H9 (cell line): ENCODE results near the gene GALNS. TPM values are rescaled to one million over a fixed set of nuclear protein-coding genes. Genes with fewer than 3 reads are reported as not detected.

Experiments
- DNase-seq: peaks from one replicate; pipeline ENCODE4 v3.0.0-alpha.2; 2017
- H2AFZ ChIP-seq: one replicate; pipeline ENCODE4 v1.6.1; 2013; ENCODE audit warnings: mild to moderate bottlenecking, low read length, control low read depth, moderate library complexity
- H2AK5ac ChIP-seq: 2 replicates; pipeline ENCODE4 v1.6.1; 2013; ENCODE audit warnings: low read length, control low read depth, mixed read lengths; ENCODE audit not compliant: insufficient read length
- H2BK120ac ChIP-seq: one replicate; pipeline ENCODE4 v1.6.1; 2013; ENCODE audit warnings: low read depth, mild to moderate bottlenecking, low read length, control low read depth, inconsistent platforms; ENCODE audit not compliant: poor library complexity, severe bottlenecking
- H2BK12ac ChIP-seq: 2 replicates; pipeline ENCODE4 v1.6.1; 2013; ENCODE audit warnings: low read length, control low read depth, mixed read lengths, low read depth; ENCODE audit not compliant: insufficient read length
- H2BK15ac ChIP-seq: 2 replicates; pipeline ENCODE4 v1.6.1; 2013; ENCODE audit warnings: low read depth, low read length, control low read depth
- H2BK20ac ChIP-seq: one replicate; pipeline ENCODE4 v1.6.1; 2013; ENCODE audit warnings: low read depth, mild to moderate bottlenecking, low read length, control low read depth, inconsistent platforms; ENCODE audit not compliant: poor library complexity, severe bottlenecking
- H2BK5ac ChIP-seq: 2 replicates; pipeline ENCODE4 v1.6.1; 2013; ENCODE audit warnings: low read length, control low read depth, mixed read lengths; ENCODE audit not compliant: insufficient read length
- H3K14ac ChIP-seq: 2 replicates; pipeline ENCODE4 v1.6.1; 2013; ENCODE audit warnings: low read length, control low read depth; ENCODE audit not compliant: insufficient read depth
- H3K18ac ChIP-seq: 2 replicates; pipeline ENCODE4 v1.6.1; 2013; ENCODE audit warnings: low read depth, mild to moderate bottlenecking, mixed read lengths, low read length, control low read depth; ENCODE audit not compliant: insufficient read length
- H3K23ac ChIP-seq: 2 replicates; pipeline ENCODE4 v1.6.1; 2013; ENCODE audit warnings: low read length, control low read depth, mixed read lengths, low read depth; ENCODE audit not compliant: insufficient read length
- H3K23me2 ChIP-seq: 2 replicates; pipeline ENCODE4 v1.6.1; 2013; ENCODE audit warnings: low read depth, mild to moderate bottlenecking, mixed read lengths, low read length, control low read depth; ENCODE audit not compliant: insufficient read length, poor library complexity, severe bottlenecking
- H3K27ac ChIP-seq: 2 replicates; pipeline ENCODE4 v1.5.1; 2013; ENCODE audit warnings: low read length, control low read depth, mixed read lengths, low read depth; ENCODE audit not compliant: insufficient read length
- H3K27me3 ChIP-seq: 2 replicates; pipeline ENCODE4 v1.6.1; 2013; ENCODE audit warnings: low read length, control low read depth, inconsistent platforms; ENCODE audit not compliant: insufficient read depth
- H3K4ac ChIP-seq: 2 replicates; pipeline ENCODE4 v1.6.1; 2013; ENCODE audit warnings: low read depth, mild to moderate bottlenecking, control low read depth, inconsistent platforms, low read length, moderate library complexity
- H3K4me1 ChIP-seq: 2 replicates; pipeline ENCODE4 v1.6.1; 2013; ENCODE audit warnings: low read length, control low read depth, inconsistent platforms; ENCODE audit not compliant: insufficient read depth
- H3K4me2 ChIP-seq: 2 replicates; pipeline ENCODE4 v1.6.1; 2013; ENCODE audit warnings: low read length, control low read depth, mixed read lengths; ENCODE audit not compliant: insufficient read length, insufficient read depth
- H3K56ac ChIP-seq: 2 replicates; pipeline ENCODE4 v1.6.1; 2013; ENCODE audit warnings: low read depth, mild to moderate bottlenecking, mixed read lengths, low read length, control low read depth; ENCODE audit not compliant: insufficient read length
- H3K79me1 ChIP-seq: 2 replicates; pipeline ENCODE4 v1.6.1; 2013; ENCODE audit warnings: low read depth, mild to moderate bottlenecking, moderate library complexity, low read length, control low read depth, inconsistent platforms; ENCODE audit not compliant: insufficient read depth, poor library complexity, severe bottlenecking
- H3K79me2 ChIP-seq: 2 replicates; pipeline ENCODE4 v1.6.1; 2013; ENCODE audit warnings: low read length, control low read depth, inconsistent platforms; ENCODE audit not compliant: insufficient read depth
- H3K9ac ChIP-seq: 2 replicates; pipeline ENCODE4 v1.6.1; 2013; ENCODE audit warnings: low read length, control low read depth, mixed read lengths; ENCODE audit not compliant: insufficient read length; ENCODE audit errors: extremely low read depth
- H3K9me3 ChIP-seq: one replicate; pipeline ENCODE4 v1.6.1; 2013; ENCODE audit warnings: low read depth, low read length, inconsistent platforms; ENCODE audit not compliant: control insufficient read depth
- H3T11ph ChIP-seq: one replicate; pipeline ENCODE4 v1.6.1; 2013; ENCODE audit warnings: mild to moderate bottlenecking, low read length, control low read depth, inconsistent platforms
- H4K20me1 ChIP-seq: one replicate; pipeline ENCODE4 v1.6.1; 2013; ENCODE audit not compliant: control insufficient read depth, insufficient read length, insufficient read depth
- H4K5ac ChIP-seq: 2 replicates; pipeline ENCODE4 v1.6.1; 2013; ENCODE audit warnings: low read depth, mild to moderate bottlenecking, mixed read lengths, low read length, control low read depth; ENCODE audit not compliant: insufficient read length
- H4K8ac ChIP-seq: replicated peaks from 2 replicates; pipeline ENCODE4 v1.6.1; 2013; ENCODE audit warnings: low read length, control low read depth, mixed read lengths, low read depth; ENCODE audit not compliant: insufficient read length
- H4K91ac ChIP-seq: 2 replicates; pipeline ENCODE4 v1.6.1; 2013; ENCODE audit warnings: low read depth, mild to moderate bottlenecking, moderate library complexity, mixed read lengths, low read length, control low read depth; ENCODE audit not compliant: insufficient read length
- H3K27ac Mint-ChIP-seq, 3 experiments: 2 replicates in 2 of 3; 3 replicates in 1 of 3; pipeline ENCODE4 v1.8.0; 2020 to 2021; ENCODE audit warnings: mixed read lengths in 3 of 3, mild to moderate bottlenecking in 1 of 3, moderate library complexity in 1 of 3
- H3K27me3 Mint-ChIP-seq: 2 replicates; pipeline ENCODE4 v1.8.0; 2021; ENCODE audit warnings: low read depth, mild to moderate bottlenecking, moderate library complexity, mixed read lengths
- H3K36me3 Mint-ChIP-seq, 3 experiments: 2 replicates in 2 of 3; 3 replicates in 1 of 3; pipeline ENCODE4 v1.8.0; 2020 to 2021; ENCODE audit warnings: low read depth in 3 of 3, mixed read lengths in 3 of 3; ENCODE audit not compliant: insufficient read depth in 1 of 3
- H3K4me1 Mint-ChIP-seq, 2 experiments: 2 replicates each; pipeline ENCODE4 v1.8.0; 2020; ENCODE audit warnings: mixed read lengths in 2 of 2
- H3K4me3 Mint-ChIP-seq, 2 experiments: 2 replicates in 1 of 2; 3 replicates in 1 of 2; pipeline ENCODE4 v1.8.0; 2020 to 2021; ENCODE audit warnings: mild to moderate bottlenecking in 2 of 2, mixed read lengths in 2 of 2, moderate library complexity in 1 of 2
- H3K9me3 Mint-ChIP-seq, 2 experiments: 2 replicates in 1 of 2; 3 replicates in 1 of 2; pipeline ENCODE4 v1.8.0; 2020; ENCODE audit warnings: mild to moderate bottlenecking in 2 of 2, mixed read lengths in 2 of 2, moderate library complexity in 1 of 2
- WGBS: extraction: QIAGEN DNeasy Blood & Tissue Kit; methylation state at CpG from one replicate; pipeline ENCODE4 v1.1.7; 2013; ENCODE audit warnings: missing lambda C conversion rate, low lambda C conversion rate, mixed read lengths; ENCODE audit not compliant: insufficient read length; ENCODE audit errors: extremely low coverage; 5-methylcytosine and 5-hydroxymethylcytosine counted together
- total RNA-seq: library from RNA; stranded (reverse); gene quantifications from 2 replicates; pipeline ENCODE4 v1.2.1, GENCODE V29; 2021
- TF ChIP-seq, protein P1 (sequence below): fragments of 200-600 bp; sonication (generic); conservative IDR thresholded peaks from 3 replicates; pipeline ENCODE4 v1.8.0; 2021; ENCODE audit warnings: antibody characterized with exemption, mild to moderate bottlenecking

Gene GALNS
- total RNA-seq, 1 experiment from 2014 or later = 20.3 TPM

DNA sequence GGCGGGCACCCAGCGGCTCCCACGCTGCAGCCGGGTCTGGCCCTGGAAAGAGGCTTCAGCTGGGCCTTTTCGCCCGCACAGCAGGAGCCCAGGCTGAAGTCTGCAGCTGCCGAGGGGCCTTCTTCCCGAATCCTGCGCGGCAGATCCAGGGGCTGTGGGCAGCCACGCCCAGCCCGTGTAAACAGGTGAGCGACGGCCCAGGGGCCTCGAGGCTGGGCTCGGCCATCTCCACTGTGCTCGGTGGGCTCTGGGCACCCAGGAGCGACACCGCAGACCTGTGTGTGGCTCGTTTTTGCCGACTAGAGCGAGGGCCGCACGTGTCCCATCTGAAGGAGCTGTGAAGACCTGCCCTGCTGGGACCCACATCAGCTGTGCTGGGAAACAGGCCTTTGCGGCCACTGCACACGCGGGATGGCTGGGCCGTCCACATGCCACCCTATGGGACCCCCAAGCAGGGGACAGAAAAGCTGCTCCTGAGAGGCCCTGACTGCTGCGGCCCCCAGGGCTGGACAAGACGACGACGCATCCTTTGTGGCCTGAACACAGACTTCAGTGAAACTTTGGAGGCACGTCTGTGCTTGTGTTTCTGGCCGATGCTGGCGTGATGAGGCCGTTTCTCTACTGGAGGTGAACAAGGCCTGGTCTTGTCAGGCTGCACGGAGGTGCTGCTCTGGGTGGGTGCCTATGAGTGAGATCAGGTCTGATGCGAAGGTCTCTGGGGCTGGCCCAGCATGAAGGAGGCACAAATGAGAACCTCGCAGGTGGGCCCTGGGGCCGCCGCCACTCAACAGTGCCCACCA, 39.8 kb downstream of the GALNS start:
- Mint-ChIP-seq H3K4me3 (no peak overlapping the region), H3K9me3 (no peaks in the 10 kb centered on the region), H3K27ac (no peak overlapping the region), H3K27me3 (no peaks in the 10 kb centered on the region; the same call in 1 of the 2 replicates), H3K4me1 (peaks cover 0 to 4% of the 10 kb centered on the region in 2 experiments; a peak in 1 of 4 replicates), H3K36me3 (no peaks in the 10 kb centered on the region)
- no peak overlapping the region for H2BK15ac ChIP-seq
- no peak for DNase-seq
- H2BK5ac ChIP-seq = no peak overlapping the region
- H2BK120ac ChIP-seq = no peak overlapping the region
- H3T11ph ChIP-seq = no peak overlapping the region
- H3K27ac ChIP-seq = no peak overlapping the region
- no peak overlapping the region for H3K18ac ChIP-seq
- no peaks in the 10 kb centered on the region for H3K4me1 ChIP-seq
- no peak overlapping the region for H3K4ac ChIP-seq
- no peak overlapping the region for H2BK12ac ChIP-seq
- H2BK20ac ChIP-seq = no peak overlapping the region
- no peak overlapping the region for H4K91ac ChIP-seq
- H4K20me1 ChIP-seq = no peaks in the 10 kb centered on the region
- no peak overlapping the region for H3K56ac ChIP-seq
- H4K5ac ChIP-seq = no peak overlapping the region
- no peak overlapping the region for H3K14ac ChIP-seq
- no peaks in the 10 kb centered on the region for H3K27me3 ChIP-seq
- no CpG with 5 or more reads among the region's 41 CpGs for WGBS
- H3K79me2 ChIP-seq = no peaks in the 10 kb centered on the region
- no peaks in the 10 kb centered on the region for H3K79me1 ChIP-seq
- no peaks in the 10 kb centered on the region for H3K9me3 ChIP-seq
- H4K8ac ChIP-seq = no peak overlapping the region
- no peak overlapping the region for H3K4me2 ChIP-seq
- H2AFZ ChIP-seq = no peak overlapping the region
- no peak overlapping the region for H3K9ac ChIP-seq
- TF ChIP-seq, protein P1, sequence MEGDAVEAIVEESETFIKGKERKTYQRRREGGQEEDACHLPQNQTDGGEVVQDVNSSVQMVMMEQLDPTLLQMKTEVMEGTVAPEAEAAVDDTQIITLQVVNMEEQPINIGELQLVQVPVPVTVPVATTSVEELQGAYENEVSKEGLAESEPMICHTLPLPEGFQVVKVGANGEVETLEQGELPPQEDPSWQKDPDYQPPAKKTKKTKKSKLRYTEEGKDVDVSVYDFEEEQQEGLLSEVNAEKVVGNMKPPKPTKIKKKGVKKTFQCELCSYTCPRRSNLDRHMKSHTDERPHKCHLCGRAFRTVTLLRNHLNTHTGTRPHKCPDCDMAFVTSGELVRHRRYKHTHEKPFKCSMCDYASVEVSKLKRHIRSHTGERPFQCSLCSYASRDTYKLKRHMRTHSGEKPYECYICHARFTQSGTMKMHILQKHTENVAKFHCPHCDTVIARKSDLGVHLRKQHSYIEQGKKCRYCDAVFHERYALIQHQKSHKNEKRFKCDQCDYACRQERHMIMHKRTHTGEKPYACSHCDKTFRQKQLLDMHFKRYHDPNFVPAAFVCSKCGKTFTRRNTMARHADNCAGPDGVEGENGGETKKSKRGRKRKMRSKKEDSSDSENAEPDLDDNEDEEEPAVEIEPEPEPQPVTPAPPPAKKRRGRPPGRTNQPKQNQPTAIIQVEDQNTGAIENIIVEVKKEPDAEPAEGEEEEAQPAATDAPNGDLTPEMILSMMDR = no peak
- H3K23ac ChIP-seq = no peak overlapping the region
- H2AK5ac ChIP-seq = no peak overlapping the region
- no peaks in the 10 kb centered on the region for H3K23me2 ChIP-seq
